Measurements from ENCODE around the gene LTBP1.

LTBP1 gene

GRCh38 chr2:32988525-32988924 is 41.8 kb downstream of the LTBP1 start:
- no CpG with 5 or more reads among the region's 3 CpGs for WGBS, 2 experiments (ENCODE audit: insufficient coverage in 2 of 2)

GRCh38 chr2:32990556-32990955 is 43.8 kb downstream of the LTBP1 start:
- H3K4me3 ChIP-seq (ENCODE audit: extremely low read depth, insufficient read depth, low read length, poor library complexity, severe bottlenecking) = no peak overlapping the region
- WGBS, 2 experiments (ENCODE audit: insufficient coverage in 2 of 2) = 0% methylated on average over 1 of the region's 1 CpG
- H3K36me3 ChIP-seq (ENCODE audit: control insufficient read depth, insufficient read depth, low read length) = no peaks in the 10 kb centered on the region
- H3K27ac ChIP-seq (ENCODE audit: low read depth, low read length, severe bottlenecking) = no peak overlapping the region
- no peaks in the 10 kb centered on the region for H3K4me1 ChIP-seq (ENCODE audit: control insufficient read depth, insufficient read depth, low read length, poor library complexity, severe bottlenecking)
- no peaks in the 10 kb centered on the region for H3K9me3 ChIP-seq (ENCODE audit: control insufficient read depth, low read length)

More at GRCh38 chr2:32988525-32988924, 41.8 kb downstream of the LTBP1 start:
- H3K4me1 ChIP-seq (ENCODE audit: control insufficient read depth, insufficient read depth, low read length, poor library complexity, severe bottlenecking) = no peaks in the 10 kb centered on the region
- no peaks in the 10 kb centered on the region for H3K9me3 ChIP-seq (ENCODE audit: control insufficient read depth, low read length)
- H3K4me3 ChIP-seq (ENCODE audit: extremely low read depth, insufficient read depth, low read length, poor library complexity, severe bottlenecking) = no peak overlapping the region
- H3K36me3 ChIP-seq (ENCODE audit: control insufficient read depth, insufficient read depth, low read length) = peaks cover 2% of the 10 kb centered on the region
- no peak overlapping the region for H3K27ac ChIP-seq (ENCODE audit: low read depth, low read length, severe bottlenecking)

GRCh38 chr2:32991091-32991845 is 44.5 kb downstream of the LTBP1 start:
- no peaks in the 10 kb centered on the region for H3K36me3 ChIP-seq (ENCODE audit: control insufficient read depth, insufficient read depth, low read length)
- H3K9me3 ChIP-seq (ENCODE audit: control insufficient read depth, low read length) = no peaks in the 10 kb centered on the region
- no peak overlapping the region for H3K27ac ChIP-seq (ENCODE audit: low read depth, low read length, severe bottlenecking)
- 75 to 90% methylated on average over 2 to 3 of the region's 6 CpGs for WGBS, 2 experiments (ENCODE audit: insufficient coverage in 2 of 2)
- no peak overlapping the region for H3K4me3 ChIP-seq (ENCODE audit: extremely low read depth, insufficient read depth, low read length, poor library complexity, severe bottlenecking)
- H3K4me1 ChIP-seq (ENCODE audit: control insufficient read depth, insufficient read depth, low read length, poor library complexity, severe bottlenecking) = no peaks in the 10 kb centered on the region

- Histone ChIP-seq H3K4me3 (ENCODE audit: extremely low read depth, insufficient read depth, low read length, poor library complexity, severe bottlenecking) (no peak overlapping the region), H3K9me3 (ENCODE audit: control insufficient read depth, low read length) (no peaks in the 10 kb centered on the region), H3K27ac (ENCODE audit: low read depth, low read length, severe bottlenecking) (no peak overlapping the region), H3K4me1 (ENCODE audit: control insufficient read depth, insufficient read depth, low read length, poor library complexity, severe bottlenecking) (no peaks in the 10 kb centered on the region), H3K36me3 (ENCODE audit: control insufficient read depth, insufficient read depth, low read length) (no peaks in the 10 kb centered on the region)
- WGBS, 2 experiments (ENCODE audit: insufficient coverage in 2 of 2) = 90 to 96% methylated on average over 8 of the region's 8 CpGs
Measured at GRCh38 chr2:32993005-32993539, 46.3 kb downstream of the LTBP1 start.

- H3K4me3 ChIP-seq (ENCODE audit: extremely low read depth, insufficient read depth, low read length, poor library complexity, severe bottlenecking) = no peak overlapping the region
- no peaks in the 10 kb centered on the region for H3K36me3 ChIP-seq (ENCODE audit: control insufficient read depth, insufficient read depth, low read length)
- no peaks in the 10 kb centered on the region for H3K4me1 ChIP-seq (ENCODE audit: control insufficient read depth, insufficient read depth, low read length, poor library complexity, severe bottlenecking)
- no peaks in the 10 kb centered on the region for H3K9me3 ChIP-seq (ENCODE audit: control insufficient read depth, low read length)
- 84% methylated on average over 2 of the region's 2 CpGs for WGBS, 2 experiments (ENCODE audit: insufficient coverage in 2 of 2)
- H3K27ac ChIP-seq (ENCODE audit: low read depth, low read length, severe bottlenecking) = no peak overlapping the region
Measured at GRCh38 chr2:32997705-32998104, 51.0 kb downstream of the LTBP1 start.

GRCh38 chr2:33000986-33001385 is 54.2 kb downstream of the LTBP1 start:
- 86 to 90% methylated on average over 2 of the region's 3 CpGs for WGBS, 2 experiments (ENCODE audit: insufficient coverage in 2 of 2)
- Histone ChIP-seq H3K4me3 (ENCODE audit: extremely low read depth, insufficient read depth, low read length, poor library complexity, severe bottlenecking) (no peak overlapping the region), H3K27ac (ENCODE audit: low read depth, low read length, severe bottlenecking) (no peak overlapping the region), H3K36me3 (ENCODE audit: control insufficient read depth, insufficient read depth, low read length) (no peaks in the 10 kb centered on the region), H3K4me1 (ENCODE audit: control insufficient read depth, insufficient read depth, low read length, poor library complexity, severe bottlenecking) (no peaks in the 10 kb centered on the region), H3K9me3 (ENCODE audit: control insufficient read depth, low read length) (no peaks in the 10 kb centered on the region)

GRCh38 chr2:33001823-33002222 is 55.1 kb downstream of the LTBP1 start:
- Histone ChIP-seq H3K9me3 (ENCODE audit: control insufficient read depth, low read length) (no peaks in the 10 kb centered on the region), H3K4me3 (ENCODE audit: extremely low read depth, insufficient read depth, low read length, poor library complexity, severe bottlenecking) (no peak overlapping the region)
- WGBS, 2 experiments (ENCODE audit: insufficient coverage in 2 of 2) = 100% methylated on average over 1 of the region's 1 CpG; no CpG with 5 or more reads in 1 of the 2 experiments

GRCh38 chr2:33002863-33003262 is 56.1 kb downstream of the LTBP1 start:
- Histone ChIP-seq H3K9me3 (ENCODE audit: control insufficient read depth, low read length) (no peaks in the 10 kb centered on the region), H3K4me3 (ENCODE audit: extremely low read depth, insufficient read depth, low read length, poor library complexity, severe bottlenecking) (no peak overlapping the region), H3K4me1 (ENCODE audit: control insufficient read depth, insufficient read depth, low read length, poor library complexity, severe bottlenecking) (no peaks in the 10 kb centered on the region), H3K36me3 (ENCODE audit: control insufficient read depth, insufficient read depth, low read length) (no peaks in the 10 kb centered on the region), H3K27ac (ENCODE audit: low read depth, low read length, severe bottlenecking) (no peak overlapping the region)
- 87 to 92% methylated on average over 9 to 10 of the region's 11 CpGs for WGBS, 2 experiments (ENCODE audit: insufficient coverage in 2 of 2)

More at GRCh38 chr2:33001823-33002222, 55.1 kb downstream of the LTBP1 start:
- Histone ChIP-seq H3K36me3 (ENCODE audit: control insufficient read depth, insufficient read depth, low read length) (no peaks in the 10 kb centered on the region), H3K27ac (ENCODE audit: low read depth, low read length, severe bottlenecking) (no peak overlapping the region), H3K4me1 (ENCODE audit: control insufficient read depth, insufficient read depth, low read length, poor library complexity, severe bottlenecking) (no peaks in the 10 kb centered on the region)

GRCh38 chr2:33005057-33005456 is 58.3 kb downstream of the LTBP1 start:
- no peaks in the 10 kb centered on the region for H3K9me3 ChIP-seq (ENCODE audit: control insufficient read depth, low read length)
- no peaks in the 10 kb centered on the region for H3K36me3 ChIP-seq (ENCODE audit: control insufficient read depth, insufficient read depth, low read length)
- H3K27ac ChIP-seq (ENCODE audit: low read depth, low read length, severe bottlenecking) = no peak overlapping the region
- WGBS, 2 experiments (ENCODE audit: insufficient coverage in 2 of 2) = 100% methylated on average over 1 of the region's 2 CpGs
- no peaks in the 10 kb centered on the region for H3K4me1 ChIP-seq (ENCODE audit: control insufficient read depth, insufficient read depth, low read length, poor library complexity, severe bottlenecking)
- H3K4me3 ChIP-seq (ENCODE audit: extremely low read depth, insufficient read depth, low read length, poor library complexity, severe bottlenecking) = no peak overlapping the region

GRCh38 chr2:33008716-33009115 is 62.0 kb downstream of the LTBP1 start:
- Histone ChIP-seq H3K27ac (ENCODE audit: low read depth, low read length, severe bottlenecking) (no peak overlapping the region), H3K9me3 (ENCODE audit: control insufficient read depth, low read length) (no peaks in the 10 kb centered on the region), H3K4me1 (ENCODE audit: control insufficient read depth, insufficient read depth, low read length, poor library complexity, severe bottlenecking) (peaks cover 7% of the 10 kb centered on the region), H3K36me3 (ENCODE audit: control insufficient read depth, insufficient read depth, low read length) (no peaks in the 10 kb centered on the region), H3K4me3 (ENCODE audit: extremely low read depth, insufficient read depth, low read length, poor library complexity, severe bottlenecking) (no peak overlapping the region)
- 89 to 100% methylated on average over 1 of the region's 1 CpG for WGBS, 2 experiments (ENCODE audit: insufficient coverage in 2 of 2)

- WGBS, 2 experiments (ENCODE audit: insufficient coverage in 2 of 2) = 78 to 89% methylated on average over 1 to 3 of the region's 3 CpGs
- H3K4me3 ChIP-seq (ENCODE audit: extremely low read depth, insufficient read depth, low read length, poor library complexity, severe bottlenecking) = no peak overlapping the region
Measured at GRCh38 chr2:33009249-33009648, 62.5 kb downstream of the LTBP1 start.

More at GRCh38 chr2:33009249-33009648, 62.5 kb downstream of the LTBP1 start:
- Histone ChIP-seq H3K27ac (ENCODE audit: low read depth, low read length, severe bottlenecking) (no peak overlapping the region), H3K4me1 (ENCODE audit: control insufficient read depth, insufficient read depth, low read length, poor library complexity, severe bottlenecking) (peaks cover 12% of the 10 kb centered on the region), H3K36me3 (ENCODE audit: control insufficient read depth, insufficient read depth, low read length) (no peaks in the 10 kb centered on the region), H3K9me3 (ENCODE audit: control insufficient read depth, low read length) (no peaks in the 10 kb centered on the region)

Data from mesodermal cell (in vitro differentiated cells).